GM13976 (cell line): ENCODE data around the gene VIPR2.

Source experiments
- DNase-seq: peaks from one replicate; pipeline ENCODE4 v3.0.0; 2012; ENCODE audit warnings: low spot score
- in situ Hi-C: fragments of 300-500 bp; cut with MboI; formaldehyde crosslinking; loops from one replicate; pipeline ENCODE4 v1.12.0; 2022; ENCODE audit warnings: low sequenced_read_pairs, mixed read lengths, inconsistent platforms; ENCODE audit not compliant: unreplicated experiment
- TF ChIP-seq, protein P1 (sequence below): IDR thresholded peaks from 2 replicates; pipeline ENCODE4 v1.5.1; 2012; ENCODE audit warnings: borderline replicate concordance, mild to moderate bottlenecking; ENCODE audit not compliant: insufficient read depth; ENCODE audit errors: extremely low read depth, missing control alignments, control extremely low read depth

VIPR2 gene

DNA sequence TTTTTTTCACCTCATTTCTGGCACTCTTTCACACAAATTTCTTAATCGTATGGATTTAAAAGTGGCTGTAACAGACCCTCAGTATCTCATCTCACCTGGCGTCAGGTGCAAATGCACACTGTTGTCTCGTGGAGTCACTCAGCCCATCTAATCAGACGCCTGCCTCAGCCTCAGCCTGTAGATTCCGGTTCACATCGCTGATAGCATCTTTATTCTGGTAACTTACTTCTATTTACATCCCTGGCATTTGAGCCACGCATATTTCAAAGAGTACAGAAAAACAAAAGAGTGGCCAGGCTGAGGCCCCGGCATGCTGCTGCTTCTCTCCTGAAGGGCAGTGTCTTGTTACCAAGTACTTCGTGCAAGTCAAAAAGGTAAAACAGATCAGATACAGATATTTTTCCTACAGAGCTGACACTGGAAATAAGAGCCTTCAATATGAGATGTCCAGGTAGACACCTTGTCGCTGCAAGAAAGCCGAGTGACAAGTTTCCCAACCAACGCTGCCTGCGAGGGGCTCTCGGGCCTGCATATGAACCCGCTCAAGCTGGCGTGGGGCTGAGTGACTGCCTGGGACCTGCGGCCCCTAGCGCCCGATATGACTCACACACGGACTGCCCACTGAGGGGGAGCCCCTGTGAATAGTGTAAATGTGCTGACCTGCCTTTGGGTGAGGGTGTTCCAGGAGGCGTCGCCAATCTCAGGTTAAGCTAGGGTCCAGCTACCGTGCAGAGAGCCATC, 4.3 kb downstream of the VIPR2 start:
- TF ChIP-seq, protein P1, sequence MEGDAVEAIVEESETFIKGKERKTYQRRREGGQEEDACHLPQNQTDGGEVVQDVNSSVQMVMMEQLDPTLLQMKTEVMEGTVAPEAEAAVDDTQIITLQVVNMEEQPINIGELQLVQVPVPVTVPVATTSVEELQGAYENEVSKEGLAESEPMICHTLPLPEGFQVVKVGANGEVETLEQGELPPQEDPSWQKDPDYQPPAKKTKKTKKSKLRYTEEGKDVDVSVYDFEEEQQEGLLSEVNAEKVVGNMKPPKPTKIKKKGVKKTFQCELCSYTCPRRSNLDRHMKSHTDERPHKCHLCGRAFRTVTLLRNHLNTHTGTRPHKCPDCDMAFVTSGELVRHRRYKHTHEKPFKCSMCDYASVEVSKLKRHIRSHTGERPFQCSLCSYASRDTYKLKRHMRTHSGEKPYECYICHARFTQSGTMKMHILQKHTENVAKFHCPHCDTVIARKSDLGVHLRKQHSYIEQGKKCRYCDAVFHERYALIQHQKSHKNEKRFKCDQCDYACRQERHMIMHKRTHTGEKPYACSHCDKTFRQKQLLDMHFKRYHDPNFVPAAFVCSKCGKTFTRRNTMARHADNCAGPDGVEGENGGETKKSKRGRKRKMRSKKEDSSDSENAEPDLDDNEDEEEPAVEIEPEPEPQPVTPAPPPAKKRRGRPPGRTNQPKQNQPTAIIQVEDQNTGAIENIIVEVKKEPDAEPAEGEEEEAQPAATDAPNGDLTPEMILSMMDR: no peak
- no peak for DNase-seq
- in situ Hi-C loops: no loop called here

DNA sequence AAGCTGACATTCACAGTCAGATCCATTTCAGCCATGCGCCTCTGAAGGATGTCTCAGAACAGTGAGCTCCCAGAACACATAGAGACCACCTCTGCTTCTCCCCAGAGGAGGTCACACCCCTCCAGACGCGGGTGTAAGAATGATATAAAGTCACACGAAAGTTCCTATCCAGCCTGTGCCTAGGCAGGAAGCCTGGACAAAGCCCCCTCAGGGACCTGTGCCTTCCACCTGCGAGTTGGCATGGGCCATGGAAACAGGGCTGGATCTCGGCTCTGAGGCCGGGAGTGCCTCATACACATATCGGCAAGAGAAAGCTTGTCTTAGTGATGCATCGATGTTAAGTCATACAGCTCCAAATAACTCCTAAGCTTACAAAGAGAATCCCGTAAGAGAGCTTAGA, 5.0 kb downstream of the VIPR2 start:
- in situ Hi-C loops: no loop called here
- DNase-seq: no peak
- TF ChIP-seq, protein P1: no peak

DNA sequence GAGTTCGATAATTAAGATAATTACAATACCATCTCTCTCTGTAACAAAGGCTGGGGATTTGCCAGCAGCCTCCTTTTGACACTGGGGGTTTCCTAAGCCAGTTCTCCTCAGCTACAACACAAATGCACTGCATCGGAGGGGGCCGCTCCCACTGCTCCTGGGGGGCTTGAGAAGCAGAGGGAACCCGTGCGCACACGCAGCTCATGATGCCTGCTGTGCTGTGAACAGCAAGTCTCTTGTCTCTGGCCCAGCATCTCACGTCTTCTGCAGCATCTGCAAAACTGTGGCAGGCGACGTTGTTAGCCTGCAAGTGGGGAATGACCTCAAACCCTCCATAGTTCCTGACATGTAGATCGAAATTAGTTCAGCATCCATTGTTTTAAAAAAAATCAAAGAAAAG, 5.5 kb downstream of the VIPR2 start:
- no peak for DNase-seq
- in situ Hi-C loops: no loop called here
- TF ChIP-seq, protein P1: no peak

DNA sequence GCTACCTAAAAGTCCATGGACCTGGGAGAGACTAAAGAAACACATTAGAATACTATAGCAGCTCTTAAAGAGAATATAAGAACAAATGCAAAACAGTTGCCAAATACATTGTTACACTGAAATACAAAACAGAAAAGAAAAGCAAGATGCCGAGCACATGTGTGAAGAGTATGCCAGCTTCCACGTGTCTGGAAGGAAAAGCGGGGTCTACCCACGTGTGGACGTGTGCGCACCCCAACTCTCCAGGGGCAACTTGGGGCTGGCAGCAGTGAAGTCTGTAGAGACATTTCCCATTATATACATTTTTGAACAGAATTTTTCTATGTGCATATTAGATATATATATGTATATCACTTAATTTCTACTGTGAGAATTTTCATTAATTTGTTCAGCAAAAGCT, 6.2 kb downstream of the VIPR2 start:
- in situ Hi-C loops: no loop called here
- DNase-seq: no peak
- TF ChIP-seq, protein P1: no peak

DNA sequence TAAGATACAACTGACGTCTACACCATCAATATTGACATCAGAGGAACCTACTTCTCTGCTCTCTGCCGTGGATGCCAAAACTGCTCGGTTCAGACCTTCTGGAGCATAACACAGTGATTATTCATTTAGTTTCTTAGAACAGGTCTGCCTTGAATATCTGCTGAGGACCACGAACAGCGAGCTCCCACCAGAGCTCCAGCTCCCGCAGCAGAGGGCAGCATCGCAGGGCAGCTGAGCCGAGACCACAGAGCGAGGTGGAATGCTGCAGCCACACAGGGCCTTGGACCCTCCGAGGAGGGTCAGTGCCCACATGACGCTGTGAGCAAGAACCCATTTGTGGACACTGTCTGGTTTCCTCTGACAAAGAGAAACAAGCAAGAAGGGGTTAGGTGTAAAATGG, 6.8 kb downstream of the VIPR2 start:
- in situ Hi-C loops: no loop called here
- TF ChIP-seq, protein P1: no peak
- DNase-seq: no peak

DNA sequence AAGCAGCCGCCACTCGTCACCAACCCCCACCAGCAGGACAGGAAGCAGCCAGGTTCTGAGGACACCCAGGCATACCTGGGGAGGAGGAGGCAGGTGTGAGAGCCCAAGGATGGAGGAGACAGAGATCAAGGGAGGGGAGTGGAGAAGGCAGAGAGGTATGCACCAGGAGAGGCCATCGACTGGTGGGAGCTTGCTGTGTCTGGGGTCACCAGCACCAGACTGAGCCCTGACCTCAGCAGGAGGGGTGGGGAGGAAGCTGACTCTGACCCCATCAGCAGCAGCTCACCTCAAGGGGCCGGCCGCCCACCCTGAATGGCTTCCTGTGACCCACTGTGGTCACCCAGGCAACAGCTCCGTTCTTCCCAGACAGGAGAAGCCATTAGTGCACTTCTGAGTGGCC, 7.8 kb downstream of the VIPR2 start:
- no peak for DNase-seq
- TF ChIP-seq, protein P1: no peak
- in situ Hi-C loops: no loop called here
